SU-DHL-6 (cell line): ENCODE measurements around the gene CENPF.

Source experiments
- H2AFZ ChIP-seq: fragments of 200-600 bp; sonication (generic); 2 replicates; pipeline ENCODE4 v1.6.1; 2014; ENCODE audit warnings: low read depth, mild to moderate bottlenecking, moderate library complexity, mixed read lengths, antibody characterized with exemption, low read length; ENCODE audit not compliant: severe bottlenecking
- H3F3A ChIP-seq: fragments of 200-600 bp; shearing (Covaris generic); 2 replicates; pipeline ENCODE4 v1.6.0; 2016; ENCODE audit warnings: antibody characterized with exemption, mild to moderate bottlenecking; ENCODE audit not compliant: insufficient read depth
- H3K27ac ChIP-seq: fragments of 200-600 bp; sonication (generic); 2 replicates; pipeline ENCODE4 v1.5.1; 2016; ENCODE audit warnings: low read depth, mild to moderate bottlenecking, low read length, moderate library complexity, mixed read lengths
- H3K27me3 ChIP-seq: fragments of 200-600 bp; sonication (generic), shearing (Covaris generic); 2 replicates; pipeline ENCODE4 v1.6.0; 2014; ENCODE audit warnings: mild to moderate bottlenecking, low read length
- H3K36me3 ChIP-seq: fragments of 200-600 bp; sonication (generic); 2 replicates; pipeline ENCODE4 v1.6.1; 2014; ENCODE audit warnings: mild to moderate bottlenecking, low read length, mixed read lengths
- H3K4me2 ChIP-seq: fragments of 300-600, 200-600 bp; shearing (Covaris generic), sonication (generic); 2 replicates; pipeline ENCODE4 v1.6.0; 2014; ENCODE audit warnings: low read length, low read depth, mild to moderate bottlenecking; ENCODE audit not compliant: poor library complexity, severe bottlenecking
- H3K4me3 ChIP-seq: fragments of 200-600 bp; sonication (generic); 2 replicates; pipeline ENCODE4 v1.5.1; 2014; ENCODE audit warnings: antibody characterized with exemption, low read length, mild to moderate bottlenecking, mixed read lengths; ENCODE audit not compliant: insufficient read depth, poor library complexity, severe bottlenecking
- H3K79me2 ChIP-seq: fragments of 200-600 bp; sonication (generic); 2 replicates; pipeline ENCODE4 v1.6.1; 2014; ENCODE audit warnings: mild to moderate bottlenecking, low read length, moderate library complexity; ENCODE audit not compliant: insufficient read depth
- H3K9ac ChIP-seq: fragments of 200-600 bp; sonication (generic); 2 replicates; pipeline ENCODE4 v1.7.0; 2014; ENCODE audit warnings: mild to moderate bottlenecking, low read length
- H3K9me2 ChIP-seq: fragments of 200-600 bp; sonication (generic); replicated peaks from 2 replicates; pipeline ENCODE4 v1.6.1; 2014; ENCODE audit warnings: low read length; ENCODE audit not compliant: insufficient read depth
- H3K9me3 ChIP-seq: fragments of 200-600 bp; sonication (generic); 2 replicates; pipeline ENCODE4 v1.6.1; 2014; ENCODE audit warnings: low read length, mixed read lengths; ENCODE audit not compliant: insufficient read depth
- H4K20me1 ChIP-seq: fragments of 200-600 bp; sonication (generic); 2 replicates; pipeline ENCODE4 v1.6.1; 2014; ENCODE audit warnings: low read depth, mild to moderate bottlenecking, antibody characterized with exemption, low read length, moderate library complexity, mixed read lengths
- EZH2phosphoT487 ChIP-seq: fragments of 200-600 bp; sonication (generic), shearing (Covaris generic); conservative IDR thresholded peaks from 2 replicates; pipeline ENCODE4 v1.6.1; 2018; ENCODE audit warnings: mild to moderate bottlenecking, antibody characterized with exemption, low read length, moderate library complexity, mixed read lengths
- TF ChIP-seq, protein P1 (sequence below): fragments of 200-600 bp; sonication (generic); IDR thresholded peaks from one replicate; pipeline ENCODE4 v1.5.1; 2017; ENCODE audit warnings: antibody characterized with exemption, mild to moderate bottlenecking, low read length, moderate library complexity; ENCODE audit not compliant: insufficient read depth, poor library complexity, severe bottlenecking

The CENPF gene

DNA sequence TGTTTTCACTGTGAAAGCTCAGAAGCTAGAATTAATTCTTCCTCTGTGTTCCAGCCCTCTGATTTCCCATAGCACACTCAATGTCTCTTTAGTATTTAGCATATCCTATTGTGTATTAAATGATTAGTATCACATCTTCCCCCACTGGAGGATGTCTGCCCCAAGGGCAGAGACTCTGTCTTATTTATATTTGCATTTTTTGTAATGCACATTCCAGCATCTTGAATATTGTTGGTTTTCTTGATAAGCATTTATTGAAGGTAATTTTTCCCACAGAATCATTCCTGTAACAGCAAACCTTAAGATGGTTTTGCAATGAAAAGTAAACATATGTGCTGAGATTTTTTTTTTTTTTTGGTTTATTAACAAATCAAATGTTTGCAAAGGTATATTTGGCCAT lies 34.1 kb downstream of the CENPF start:
- no peak overlapping the region for H3K9ac ChIP-seq
- H3K27ac ChIP-seq, result no peak overlapping the region
- H3F3A ChIP-seq, result 0 out of 2 replicates have a peak, but pooled peaks cover 8% of the 10 kb centered on the region
- H3K4me2 ChIP-seq, result no peak overlapping the region
- peaks cover 81% of the 10 kb centered on the region for H3K36me3 ChIP-seq
- no peak overlapping the region for H3K4me3 ChIP-seq
- TF ChIP-seq EZH2phosphoT487, result no peak
- TF ChIP-seq, protein P1, sequence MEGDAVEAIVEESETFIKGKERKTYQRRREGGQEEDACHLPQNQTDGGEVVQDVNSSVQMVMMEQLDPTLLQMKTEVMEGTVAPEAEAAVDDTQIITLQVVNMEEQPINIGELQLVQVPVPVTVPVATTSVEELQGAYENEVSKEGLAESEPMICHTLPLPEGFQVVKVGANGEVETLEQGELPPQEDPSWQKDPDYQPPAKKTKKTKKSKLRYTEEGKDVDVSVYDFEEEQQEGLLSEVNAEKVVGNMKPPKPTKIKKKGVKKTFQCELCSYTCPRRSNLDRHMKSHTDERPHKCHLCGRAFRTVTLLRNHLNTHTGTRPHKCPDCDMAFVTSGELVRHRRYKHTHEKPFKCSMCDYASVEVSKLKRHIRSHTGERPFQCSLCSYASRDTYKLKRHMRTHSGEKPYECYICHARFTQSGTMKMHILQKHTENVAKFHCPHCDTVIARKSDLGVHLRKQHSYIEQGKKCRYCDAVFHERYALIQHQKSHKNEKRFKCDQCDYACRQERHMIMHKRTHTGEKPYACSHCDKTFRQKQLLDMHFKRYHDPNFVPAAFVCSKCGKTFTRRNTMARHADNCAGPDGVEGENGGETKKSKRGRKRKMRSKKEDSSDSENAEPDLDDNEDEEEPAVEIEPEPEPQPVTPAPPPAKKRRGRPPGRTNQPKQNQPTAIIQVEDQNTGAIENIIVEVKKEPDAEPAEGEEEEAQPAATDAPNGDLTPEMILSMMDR, result no peak
- H2AFZ ChIP-seq, result no peak overlapping the region
- H4K20me1 ChIP-seq, result no peaks in the 10 kb centered on the region
- H3K79me2 ChIP-seq, result no peaks in the 10 kb centered on the region
- no peaks in the 10 kb centered on the region for H3K27me3 ChIP-seq
- no peaks in the 10 kb centered on the region for H3K9me2 ChIP-seq
- no peaks in the 10 kb centered on the region for H3K9me3 ChIP-seq

DNA sequence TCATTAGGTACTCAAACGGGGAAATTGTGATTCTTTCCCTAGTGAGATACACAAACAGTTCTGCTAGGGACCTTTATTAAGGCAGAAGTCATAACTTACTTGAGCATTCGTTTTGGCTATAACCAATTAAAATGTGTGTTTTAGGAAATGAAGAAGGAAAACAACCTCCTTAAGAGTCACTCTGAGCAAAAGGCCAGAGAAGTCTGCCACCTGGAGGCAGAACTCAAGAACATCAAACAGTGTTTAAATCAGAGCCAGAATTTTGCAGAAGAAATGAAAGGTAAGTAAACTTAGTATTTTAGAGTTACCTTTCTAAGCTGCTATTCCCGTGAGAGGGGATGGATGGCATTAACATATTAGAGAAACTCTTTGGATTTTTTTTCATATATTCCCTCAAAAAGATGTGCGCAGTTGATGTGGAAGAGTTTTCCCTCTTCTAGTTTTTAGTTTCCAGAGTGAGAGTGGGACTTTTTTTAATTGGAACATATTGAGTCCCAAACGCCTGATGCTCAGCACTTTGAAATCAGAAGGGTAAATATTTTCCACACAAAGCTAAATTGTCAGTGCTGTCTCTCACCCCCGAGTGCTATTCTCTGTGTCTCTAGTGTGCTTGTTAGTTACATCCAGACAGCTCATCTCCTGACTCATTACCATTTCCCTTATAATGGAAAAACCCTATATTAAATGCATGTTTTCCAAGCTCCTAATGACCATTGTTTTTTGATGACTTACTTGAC lies 34.9 kb downstream of the CENPF start:
- H3K79me2 ChIP-seq, result no peaks in the 10 kb centered on the region
- no peak overlapping the region for H2AFZ ChIP-seq
- 0 out of 2 replicates have a peak, but pooled peaks cover 8% of the 10 kb centered on the region for H3F3A ChIP-seq
- H3K9me3 ChIP-seq, result no peaks in the 10 kb centered on the region
- H3K9ac ChIP-seq, result no peak overlapping the region
- TF ChIP-seq, protein P1, result peak; percentile 39
- no peak for TF ChIP-seq EZH2phosphoT487
- no peak overlapping the region for H3K27ac ChIP-seq
- peaks cover 78% of the 10 kb centered on the region for H3K36me3 ChIP-seq
- H3K9me2 ChIP-seq, result no peaks in the 10 kb centered on the region
- H3K4me3 ChIP-seq, result no peak overlapping the region
- no peaks in the 10 kb centered on the region for H3K27me3 ChIP-seq
- H4K20me1 ChIP-seq, result no peaks in the 10 kb centered on the region
- no peak overlapping the region for H3K4me2 ChIP-seq

DNA sequence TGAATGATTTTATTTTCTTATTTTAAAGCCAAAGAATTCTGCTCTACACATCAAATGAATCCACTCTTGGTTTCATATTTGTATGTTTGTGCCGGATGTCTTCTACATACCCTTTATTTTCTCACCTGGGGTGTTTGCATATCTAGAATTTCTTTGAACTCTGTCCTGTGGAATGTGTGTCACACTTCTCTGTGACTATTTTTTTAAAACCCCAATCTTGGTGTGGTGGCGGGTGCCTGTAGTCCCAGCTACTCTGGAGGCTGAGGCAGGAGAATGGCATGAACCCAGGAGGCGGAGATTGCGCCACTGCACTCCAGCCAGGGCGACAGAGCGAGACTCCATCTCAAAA lies 35.4 kb downstream of the CENPF start:
- Histone ChIP-seq H3K9me2 (no peaks in the 10 kb centered on the region), H3K9me3 (no peaks in the 10 kb centered on the region), H3K79me2 (no peaks in the 10 kb centered on the region), H3K9ac (no peak overlapping the region), H3K4me2 (no peak overlapping the region), H3K27ac (no peak overlapping the region), H2AFZ (no peak overlapping the region), H4K20me1 (no peaks in the 10 kb centered on the region), H3K36me3 (peaks cover 77% of the 10 kb centered on the region), H3F3A (0 out of 2 replicates have a peak, but pooled peaks cover 8% of the 10 kb centered on the region), H3K4me3 (no peak overlapping the region), H3K27me3 (no peaks in the 10 kb centered on the region)
- TF ChIP-seq, protein P1, result no peak
- no peak for TF ChIP-seq EZH2phosphoT487
